Left ventricle myocardium inferior (tissue), 1 donor: Measurements from ENCODE around the gene ZXDC. TPM values are rescaled to one million over a fixed set of nuclear protein-coding genes. Genes with fewer than 3 reads are reported as not detected.

ENCODE experiments used
- DNase-seq: peaks from one replicate; pipeline ENCODE4 v3.0.0-alpha.2; 2020
- H3K27ac ChIP-seq: fragments of 200-600 bp; replicated peaks from 2 replicates; pipeline ENCODE4 v1.8.0; 2021
- H3K27me3 ChIP-seq: fragments of 200-600 bp; 2 replicates; pipeline ENCODE4 v1.8.0; 2021; ENCODE audit warnings: low read depth
- H3K36me3 ChIP-seq: fragments of 200-600 bp; 2 replicates; pipeline ENCODE4 v1.8.0; 2021
- H3K4me1 ChIP-seq: fragments of 200-600 bp; 2 replicates; pipeline ENCODE4 v1.8.0; 2021
- H3K4me3 ChIP-seq: fragments of 200-600 bp; 2 replicates; pipeline ENCODE4 v1.8.0; 2021; ENCODE audit warnings: mild to moderate bottlenecking, moderate library complexity
- H3K9me3 ChIP-seq: fragments of 200-600 bp; replicated peaks from 2 replicates; pipeline ENCODE4 v1.8.0; 2021
- CTCF ChIP-seq: fragments of 200-600 bp; IDR thresholded peaks from 2 replicates; pipeline ENCODE4 v1.8.0; 2021; ENCODE audit warnings: antibody characterized with exemption, mild to moderate bottlenecking, borderline replicate concordance
- intact Hi-C: fragments of 100-400 bp; cut with micrococcal nuclease; formaldehyde crosslinking; loops from one replicate; pipeline ENCODE4 v1.11.0; 2022
- total RNA-seq: library from RNA; stranded (reverse); fragmentation: NEBNext Ultra II Directional; extraction: Animal tissue kit (Norgen Biotek cat#: 25700); gene quantifications from one replicate; pipeline ENCODE4 v1.2.1, GENCODE V29; 2021
- donor health status: DM: no; HTN: yes; CAD: no; lungs with severe emphysema.

The ZXDC gene
- total RNA-seq, 1 donor from 2014 or later, result 15.6 TPM

GRCh38 chr3:126440709-126440995 lies 35.0 kb downstream of the ZXDC start:
- no peaks in the 10 kb centered on the region for H3K9me3 ChIP-seq
- H3K36me3 ChIP-seq, result peaks cover 57% of the 10 kb centered on the region
- no peak overlapping the region for H3K4me3 ChIP-seq
- intact Hi-C loops, result no loop called here
- no peaks in the 10 kb centered on the region for H3K27me3 ChIP-seq
- DNase-seq, result no peak
- no peak overlapping the region for H3K27ac ChIP-seq
- peaks cover 19% of the 10 kb centered on the region for H3K4me1 ChIP-seq
- no peak for TF ChIP-seq CTCF

- DNase-seq, result no peak
- H3K27ac ChIP-seq, result no peak overlapping the region
- peaks cover 59% of the 10 kb centered on the region for H3K36me3 ChIP-seq
- H3K4me1 ChIP-seq, result peaks cover 16% of the 10 kb centered on the region
- intact Hi-C loops, result no loop called here
- H3K27me3 ChIP-seq, result no peaks in the 10 kb centered on the region
- TF ChIP-seq CTCF, result no peak
- no peak overlapping the region for H3K4me3 ChIP-seq
- no peaks in the 10 kb centered on the region for H3K9me3 ChIP-seq
These were observed 35.6 kb downstream of the ZXDC start for GRCh38 chr3:126439968-126440708.

GRCh38 chr3:126439346-126439967 lies 36.2 kb downstream of the ZXDC start:
- Histone ChIP-seq H3K4me1 (peaks cover 16% of the 10 kb centered on the region), H3K27ac (no peak overlapping the region), H3K36me3 (peaks cover 66% of the 10 kb centered on the region), H3K9me3 (no peaks in the 10 kb centered on the region), H3K4me3 (no peak overlapping the region), H3K27me3 (no peaks in the 10 kb centered on the region)
- intact Hi-C loops, result no loop called here
- DNase-seq, result no peak
- no peak for TF ChIP-seq CTCF

- Histone ChIP-seq H3K27me3 (no peaks in the 10 kb centered on the region), H3K9me3 (no peaks in the 10 kb centered on the region), H3K4me1 (peaks cover 19% of the 10 kb centered on the region), H3K4me3 (no peak overlapping the region), H3K36me3 (peaks cover 66% of the 10 kb centered on the region), H3K27ac (no peak overlapping the region)
- DNase-seq, result no peak
- intact Hi-C loops, result no loop called here
- TF ChIP-seq CTCF, result no peak
These were observed 36.9 kb downstream of the ZXDC start for GRCh38 chr3:126438746-126439145.

- Histone ChIP-seq H3K27me3 (no peaks in the 10 kb centered on the region), H3K36me3 (peaks cover 64% of the 10 kb centered on the region), H3K4me3 (no peak overlapping the region), H3K4me1 (peaks cover 24% of the 10 kb centered on the region), H3K9me3 (no peaks in the 10 kb centered on the region), H3K27ac (no peak overlapping the region)
- no peak for DNase-seq
- TF ChIP-seq CTCF, result no peak
- intact Hi-C loops, result no loop called here
These were observed 37.5 kb downstream of the ZXDC start for GRCh38 chr3:126438186-126438585.
